Measurements from ENCODE around the gene CEP290. TPM values are rescaled to one million over a fixed set of nuclear protein-coding genes. Genes with fewer than 3 reads are reported as not detected.

Gene CEP290
- total RNA-seq, 1 experiment from 2014 or later, result 12.8 TPM

DNA sequence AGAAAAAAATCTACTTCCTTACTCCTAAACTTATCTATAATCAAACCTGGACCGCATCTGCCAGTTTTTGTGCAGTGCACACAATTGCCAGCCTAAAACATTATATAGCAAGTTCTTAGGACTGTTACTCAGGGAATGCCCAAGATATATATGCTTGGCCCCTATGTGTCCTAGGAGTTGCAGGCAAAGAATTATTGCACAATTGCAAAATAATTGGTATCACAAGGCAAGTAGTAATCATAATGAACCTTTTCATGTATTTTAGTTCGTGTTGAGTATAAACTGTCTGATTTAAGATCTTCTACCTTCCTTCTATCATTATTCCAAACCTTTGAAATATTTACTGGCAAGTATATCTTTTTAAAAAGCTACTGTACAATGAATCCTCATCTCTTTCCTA, 45.7 kb upstream of the CEP290 start:
- Histone ChIP-seq H4K91ac (ENCODE audit: insufficient read length, low read depth, low read length) (no peak overlapping the region), H4K5ac (ENCODE audit: insufficient read length, low read depth, low read length) (no peak overlapping the region), H3K4me2 (ENCODE audit: insufficient read depth, insufficient read length, low read length) (no peak overlapping the region), H4K8ac (replicated peaks; ENCODE audit: insufficient read length, low read depth, low read length) (no peak overlapping the region), H3K79me1 (ENCODE audit: insufficient read depth, low read depth, low read length, poor library complexity, severe bottlenecking) (no peaks in the 10 kb centered on the region), H3K4me1 (ENCODE audit: insufficient read depth, low read length) (no peaks in the 10 kb centered on the region), H3K4ac (ENCODE audit: low read depth, low read length) (no peak overlapping the region), H2BK5ac (ENCODE audit: insufficient read length, low read length) (no peak overlapping the region), H2BK15ac (ENCODE audit: low read depth, low read length) (no peak overlapping the region), H3K23ac (ENCODE audit: insufficient read length, low read depth, low read length) (no peak overlapping the region), H3K9me3 (ENCODE audit: control insufficient read depth, low read depth, low read length) (no peaks in the 10 kb centered on the region), H2BK12ac (ENCODE audit: insufficient read length, low read depth, low read length) (no peak overlapping the region), H2BK120ac (ENCODE audit: low read depth, low read length, poor library complexity, severe bottlenecking) (no peak overlapping the region), H2BK20ac (ENCODE audit: low read depth, low read length, poor library complexity, severe bottlenecking) (no peak overlapping the region), H2AK5ac (ENCODE audit: insufficient read length, low read length) (no peak overlapping the region), H2AFZ (ENCODE audit: low read length) (no peak overlapping the region), H3K9ac (ENCODE audit: extremely low read depth, insufficient read length, low read length) (no peak overlapping the region), H3K18ac (ENCODE audit: insufficient read length, low read depth, low read length) (no peak overlapping the region), H3K23me2 (ENCODE audit: insufficient read length, low read depth, low read length, poor library complexity, severe bottlenecking) (no peaks in the 10 kb centered on the region), H4K20me1 (ENCODE audit: control insufficient read depth, insufficient read depth, insufficient read length) (no peaks in the 10 kb centered on the region), H3T11ph (ENCODE audit: low read length) (no peak overlapping the region), H3K56ac (ENCODE audit: insufficient read length, low read depth, low read length) (no peak overlapping the region), H3K79me2 (ENCODE audit: insufficient read depth, low read length) (no peaks in the 10 kb centered on the region), H3K27me3 (ENCODE audit: insufficient read depth, low read length) (no peaks in the 10 kb centered on the region), H3K27ac (ENCODE audit: insufficient read length, low read depth, low read length) (no peak overlapping the region), H3K14ac (ENCODE audit: insufficient read depth, low read length) (no peak overlapping the region)
- no peaks in the 10 kb centered on the region for H3K4me1 Mint-ChIP-seq
- DNase-seq, result no peak
- WGBS (ENCODE audit: extremely low coverage, insufficient read length, low lambda C conversion rate), result no CpG with 5 or more reads among the region's 2 CpGs
- H3K27ac Mint-ChIP-seq, result no peak overlapping the region
- peaks cover 17 to 30% (median 18%) of the 10 kb centered on the region in 3 experiments for H3K36me3 Mint-ChIP-seq (ENCODE audit: insufficient read depth in 1 of 3, low read depth in 3 of 3)
- peaks cover 0 to 4% of the 10 kb centered on the region in 2 experiments; a peak in 1 of 5 replicates for H3K9me3 Mint-ChIP-seq
- TF ChIP-seq CTCF (conservative IDR thresholded peaks at IDR 0.05), result no peak
- H3K27me3 Mint-ChIP-seq (ENCODE audit: low read depth), result no peaks in the 10 kb centered on the region
- no peak overlapping the region for H3K4me3 Mint-ChIP-seq

Data from H9 (cell line).